Upper lobe of left lung (tissue), 6 donors: ENCODE results near the gene CLNK. TPM values are rescaled to one million over a fixed set of nuclear protein-coding genes. Genes with fewer than 3 reads are reported as not detected.
A peak's percentile ranks its signal among the peaks of the same experiment; 100 is the strongest.

Source experiments
- ATAC-seq, 2 donors: fragments of 200-7000 bp; cut with Tn5 transposase; one replicate each; pipeline ENCODE4 v1.9.1; 2022; ENCODE audit warnings: mild to moderate bottlenecking in 2 of 2, moderate library complexity in 2 of 2; ENCODE audit not compliant: low FRiP score in 2 of 2
- DNase-seq, 2 donors: peaks; one replicate each; pipeline ENCODE4 v3.0.0-alpha.2; 2019 to 2020
- H3K27ac ChIP-seq, 4 donors: fragments of 200-600 bp; sonication (generic); one replicate each; pipeline ENCODE4 v1.5.1; 2016 to 2019
- H3K27me3 ChIP-seq, 4 donors: fragments of 200-600 bp; sonication (generic); one replicate each; pipeline ENCODE4 v1.5.1; 2017 to 2019
- H3K36me3 ChIP-seq, 4 donors: fragments of 200-600 bp; sonication (generic); one replicate each; pipeline ENCODE4 v1.5.1; 2016 to 2019
- H3K4me1 ChIP-seq, 4 donors: fragments of 200-600 bp; sonication (generic); one replicate each; pipeline ENCODE4 v1.5.1; 2018 to 2019
- H3K4me3 ChIP-seq, 4 donors: fragments of 200-600 bp; sonication (generic); one replicate each; pipeline ENCODE4 v1.5.1; 2017 to 2019; ENCODE audit warnings: mild to moderate bottlenecking in 2 of 4, moderate library complexity in 1 of 4
- H3K9me3 ChIP-seq, 4 donors: fragments of 200-600 bp; sonication (generic); one replicate each; pipeline ENCODE4 v1.5.1; 2018 to 2019
- CTCF ChIP-seq, 6 experiments: fragments of 450-650 bp in 4 of 6; fragments of 200-600 bp in 2 of 6; sonication (generic) in 2 of 6; IDR thresholded peaks; one replicate each; pipeline ENCODE4 v1.5.1; 2016 to 2019; ENCODE audit warnings: antibody characterized with exemption in 6 of 6
- EP300 ChIP-seq, 4 donors: sonication (generic); formaldehyde crosslinking; IDR thresholded peaks; one replicate each; pipeline ENCODE4 v1.5.1; 2017; ENCODE audit warnings: antibody characterized with exemption in 4 of 4, control low read depth in 2 of 4
- POLR2A ChIP-seq, 4 donors: fragments of 450-650 bp; IDR thresholded peaks; one replicate each; pipeline ENCODE4 v1.5.1; 2016 to 2017; ENCODE audit warnings: antibody characterized with exemption in 4 of 4, mild to moderate bottlenecking in 2 of 4
- POLR2AphosphoS5 ChIP-seq, 2 donors: sonication (generic); formaldehyde crosslinking; IDR thresholded peaks; one replicate each; pipeline ENCODE4 v1.5.1; 2017; ENCODE audit warnings: antibody characterized with exemption in 2 of 2
- WGBS, 2 donors: methylation state at CpG; one replicate each; pipeline ENCODE4 v1.1.5; 2017 to 2018; 5-methylcytosine and 5-hydroxymethylcytosine counted together
- total RNA-seq, 6 donors: library from RNA; depleted of rRNA in 4 of 6; stranded (reverse); fragments of >200 nt in 4 of 6; gene quantifications; one replicate each; pipeline versions ENCODE4 v1.1.0 to v1.2.1, GENCODE V29; 2016 to 2021
- donor health status: DM: no; HTN: no; CAD: no; lungs with moderate emphysema.
- donor health status: DM: no; HTN: yes; CAD: no; lungs with severe emphysema.

The CLNK gene
- total RNA-seq, 6 donors from 2014 or later = 0.14 to 0.69 (median 0.20) TPM; not detected in 3

- no peak overlapping the region for H3K27ac ChIP-seq
- no peaks in the 10 kb centered on the region for H3K9me3 ChIP-seq
- H3K4me1 ChIP-seq = no peaks in the 10 kb centered on the region
- no peaks in the 10 kb centered on the region for H3K36me3 ChIP-seq
- no peak overlapping the region for H3K4me3 ChIP-seq
- DNase-seq (no peak), ATAC-seq (no peak)
- TF ChIP-seq POLR2A (IDR thresholded peaks at IDR 0.05) = no peak
- TF ChIP-seq EP300 (IDR thresholded peaks at IDR 0.05) = no peak
- TF ChIP-seq CTCF (IDR thresholded peaks at IDR 0.05) = no peak
- no peak for TF ChIP-seq POLR2AphosphoS5 (IDR thresholded peaks at IDR 0.05)
- 74 to 81% methylated on average over 3 of the region's 3 CpGs for WGBS, 2 donors
- no peaks in the 10 kb centered on the region for H3K27me3 ChIP-seq
These were observed 36.7 kb downstream of the CLNK start for GRCh38 chr4:10647846-10648245.

GRCh38 chr4:10643600-10644425 is 40.8 kb downstream of the CLNK start:
- no peak overlapping the region for H3K27ac ChIP-seq
- ATAC-seq = no peak
- DNase-seq = no peak
- H3K36me3 ChIP-seq = no peaks in the 10 kb centered on the region
- H3K9me3 ChIP-seq = no peaks in the 10 kb centered on the region
- TF ChIP-seq CTCF (IDR thresholded peaks at IDR 0.05) (no peak), EP300 (IDR thresholded peaks at IDR 0.05) (no peak)
- H3K4me3 ChIP-seq = no peak overlapping the region
- H3K4me1 ChIP-seq = no peaks in the 10 kb centered on the region
- no peaks in the 10 kb centered on the region for H3K27me3 ChIP-seq
- 74 to 80% methylated on average over 5 of the region's 5 CpGs for WGBS, 2 donors

GRCh38 chr4:10640561-10641201 is 43.9 kb downstream of the CLNK start:
- no peaks in the 10 kb centered on the region for H3K9me3 ChIP-seq
- H3K36me3 ChIP-seq = no peaks in the 10 kb centered on the region
- no peaks in the 10 kb centered on the region for H3K27me3 ChIP-seq
- 38 to 40% methylated on average over 5 of the region's 5 CpGs for WGBS, 2 donors
- TF ChIP-seq POLR2AphosphoS5 (IDR thresholded peaks at IDR 0.05) (peak in 1 of 2 donors; percentile 18), POLR2A (IDR thresholded peaks at IDR 0.05) (no peak), CTCF (IDR thresholded peaks at IDR 0.05) (no peak), EP300 (IDR thresholded peaks at IDR 0.05) (no peak)
- H3K27ac ChIP-seq = no peak overlapping the region
- ATAC-seq (peak; percentile 58 to 73), DNase-seq (peak in 1 of 2 donors; percentile 40)
- H3K4me1 ChIP-seq = no peaks in the 10 kb centered on the region
- no peak overlapping the region for H3K4me3 ChIP-seq

GRCh38 chr4:10639664-10640063 is 44.9 kb downstream of the CLNK start:
- ATAC-seq (peak in 1 of 2 donors; percentile 55), DNase-seq (no peak)
- 84 to 86% methylated on average over 2 of the region's 2 CpGs for WGBS, 2 donors
- Histone ChIP-seq H3K4me3 (no peak overlapping the region), H3K4me1 (no peaks in the 10 kb centered on the region), H3K36me3 (no peaks in the 10 kb centered on the region), H3K9me3 (no peaks in the 10 kb centered on the region), H3K27me3 (no peaks in the 10 kb centered on the region), H3K27ac (no peak overlapping the region)
- no peak for TF ChIP-seq POLR2A (IDR thresholded peaks at IDR 0.05)
- TF ChIP-seq POLR2AphosphoS5 (IDR thresholded peaks at IDR 0.05) = no peak
- no peak for TF ChIP-seq EP300 (IDR thresholded peaks at IDR 0.05)
- no peak for TF ChIP-seq CTCF (IDR thresholded peaks at IDR 0.05)
